Chondrocyte (in vitro differentiated cells): ENCODE results near the gene SSTR5. TPM values are rescaled to one million over a fixed set of nuclear protein-coding genes. Genes with fewer than 3 reads are reported as not detected.
"Not testable (repeated sequence)": the region's sequence is repeated elsewhere in the genome, so short reads cannot be mapped to it uniquely, and the experiment has no call there.

Experiments
- DNase-seq: peaks from one replicate; pipeline ENCODE4 v3.0.0; 2021; ENCODE audit warnings: mixed read lengths, low spot score
- H3K27ac Mint-ChIP-seq: one replicate; pipeline ENCODE4 v1.8.0; 2021; ENCODE audit warnings: mild to moderate bottlenecking, moderate library complexity, mixed read lengths; ENCODE audit not compliant: unreplicated experiment
- H3K27me3 Mint-ChIP-seq: 2 replicates; pipeline ENCODE4 v1.8.0; 2021; ENCODE audit warnings: low read depth, mixed read lengths
- H3K36me3 Mint-ChIP-seq: 2 replicates; pipeline ENCODE4 v1.8.0; 2021; ENCODE audit warnings: low read depth, mixed read lengths
- H3K4me1 Mint-ChIP-seq: 2 replicates; pipeline ENCODE4 v1.8.0; 2021; ENCODE audit warnings: low read depth, mild to moderate bottlenecking, mixed read lengths
- H3K4me3 Mint-ChIP-seq: one replicate; pipeline ENCODE4 v1.8.0; 2021; ENCODE audit warnings: mild to moderate bottlenecking, moderate library complexity, mixed read lengths; ENCODE audit not compliant: unreplicated experiment
- H3K9me3 Mint-ChIP-seq: 2 replicates; pipeline ENCODE4 v1.8.0; 2021; ENCODE audit warnings: low read depth, mixed read lengths
- CTCF ChIP-seq: fragments of 200-600 bp; sonication (generic); IDR thresholded peaks from 2 replicates; pipeline ENCODE4 v1.5.0; 2021; ENCODE audit warnings: antibody characterized with exemption, mild to moderate bottlenecking, moderate library complexity
- total RNA-seq: library from RNA; stranded (reverse); gene quantifications from 3 replicates; pipeline ENCODE4 v1.2.1, GENCODE V29; 2021

Gene SSTR5
- total RNA-seq, 1 donor from 2014 or later = not detected

- Mint-ChIP-seq H3K4me3 (no peak overlapping the region), H3K27me3 (peaks cover 12% of the 10 kb centered on the region), H3K27ac (no peak overlapping the region), H3K9me3 (peaks cover under 1% of the 10 kb centered on the region), H3K4me1 (no peaks in the 10 kb centered on the region), H3K36me3 (no peaks in the 10 kb centered on the region)
- DNase-seq = no peak
- TF ChIP-seq CTCF = no peak
These were observed 18.4 kb downstream of the SSTR5 start for GRCh38 chr16:1090620-1091587.

- Mint-ChIP-seq H3K4me1 (no peaks in the 10 kb centered on the region), H3K4me3 (no peak overlapping the region), H3K27ac (no peak overlapping the region), H3K9me3 (no peaks in the 10 kb centered on the region), H3K36me3 (no peaks in the 10 kb centered on the region), H3K27me3 (peaks cover 12% of the 10 kb centered on the region)
- TF ChIP-seq CTCF = no peak
- DNase-seq = no peak
These were observed 19.5 kb downstream of the SSTR5 start for GRCh38 chr16:1091992-1092552.

GRCh38 chr16:1092685-1093283 is 20.2 kb downstream of the SSTR5 start:
- not testable (repeated sequence) for H3K4me1 Mint-ChIP-seq

GRCh38 chr16:1093284-1094123 is 21.0 kb downstream of the SSTR5 start:
- Mint-ChIP-seq H3K36me3 (no peaks in the 10 kb centered on the region), H3K4me3 (no peak overlapping the region), H3K27ac (no peak overlapping the region), H3K27me3 (peaks cover 2% of the 10 kb centered on the region), H3K9me3 (no peaks in the 10 kb centered on the region), H3K4me1 (peaks cover 3% of the 10 kb centered on the region)
- TF ChIP-seq CTCF = no peak
- no peak for DNase-seq

More at GRCh38 chr16:1092685-1093283, 20.2 kb downstream of the SSTR5 start:
- not testable (repeated sequence) for H3K27me3 Mint-ChIP-seq, DNase-seq, H3K9me3 Mint-ChIP-seq, H3K4me3 Mint-ChIP-seq, H3K27ac Mint-ChIP-seq, H3K36me3 Mint-ChIP-seq

GRCh38 chr16:1094124-1094479 is 21.6 kb downstream of the SSTR5 start:
- no peak for TF ChIP-seq CTCF
- Mint-ChIP-seq H3K27me3 (no peaks in the 10 kb centered on the region), H3K4me1 (peaks cover 3% of the 10 kb centered on the region), H3K9me3 (no peaks in the 10 kb centered on the region), H3K4me3 (no peak overlapping the region), H3K36me3 (no peaks in the 10 kb centered on the region), H3K27ac (no peak overlapping the region)
- no peak for DNase-seq
